Right kidney (tissue), 9 donors: ENCODE measurements around the gene SPAG9.

ENCODE experiments used
- DNase-seq: peaks from one replicate; pipeline ENCODE4 v3.0.0-alpha.2; 2016
- long read RNA-seq, 8 donors: transcript quantifications; one replicate each; lab custom pipeline, GENCODE V29; 2026

SPAG9 gene
- long read RNA-seq, donor 1, full-length matches to known transcripts = 2 of 2 reads
- long read RNA-seq, donor 1, partial matches to known transcripts = 0 of 2 reads
- long read RNA-seq, donor 1, other reads (novel, unspliced or antisense) = 0 of 2 reads
- long read RNA-seq, donor 2, partial matches to known transcripts = 5 of 8 reads
- long read RNA-seq, donor 2, other reads (novel, unspliced or antisense) = 0 of 8 reads
- long read RNA-seq, donor 3, partial matches to known transcripts = 6 of 9 reads
- long read RNA-seq, donor 3, other reads (novel, unspliced or antisense) = 0 of 9 reads
- long read RNA-seq, donor 4, partial matches to known transcripts = 6 of 12 reads
- long read RNA-seq, donor 4, other reads (novel, unspliced or antisense) = 0 of 12 reads
- long read RNA-seq, donor 5, partial matches to known transcripts = 0 of 2 reads
- long read RNA-seq, donor 5, other reads (novel, unspliced or antisense) = 0 of 2 reads
- long read RNA-seq, donor 6, partial matches to known transcripts = 460 of 911 reads
- long read RNA-seq, donor 6, other reads (novel, unspliced or antisense) = 450 of 911 reads
- long read RNA-seq, donor 7 = 0 reads
- long read RNA-seq, donor 8, partial matches to known transcripts = 0 of 1 reads
- long read RNA-seq, donor 8, other reads (novel, unspliced or antisense) = 0 of 1 reads

- DNase-seq = peak; percentile 88
Measured at GRCh38 chr17:51120739-51121619, at the start of gene SPAG9. SPAG9 (minus strand) TSS chr17:51120868; CDS start chr17:51120656, 212 bp downstream.

- no peak for DNase-seq
Measured at GRCh38 chr17:51169340-51169739, 48.7 kb upstream of the SPAG9 start.

GRCh38 chr17:51166987-51167931, 46.6 kb upstream of the SPAG9 start:
- no peak for DNase-seq

- DNase-seq = peak; percentile 92
Measured at GRCh38 chr17:51166198-51166986, 45.7 kb upstream of the SPAG9 start, which contains the start of gene NME2. NME2 (plus strand) TSS chr17:51166411; CDS start chr17:51166831, 420 bp downstream.

GRCh38 chr17:51165680-51166197, 45.1 kb upstream of the SPAG9 start:
- DNase-seq = peak; percentile 86

- peak; percentile 26 for DNase-seq
Measured at GRCh38 chr17:51164911-51165679, 44.4 kb upstream of the SPAG9 start.

GRCh38 chr17:51161541-51161940, 40.9 kb upstream of the SPAG9 start:
- no peak for DNase-seq

- DNase-seq = no peak
Measured at GRCh38 chr17:51159604-51160003, 38.9 kb upstream of the SPAG9 start.

GRCh38 chr17:51155416-51155815, 34.7 kb upstream of the SPAG9 start:
- no peak for DNase-seq

GRCh38 chr17:51154176-51154575, 33.5 kb upstream of the SPAG9 start:
- DNase-seq = no peak

- peak; percentile 94 for DNase-seq
Measured at GRCh38 chr17:51153210-51154072, 32.8 kb upstream of the SPAG9 start, which contains the start of gene NME1. NME1 (plus strand) TSS chr17:51153559; CDS start chr17:51155655, 2,096 bp downstream.

- no peak for DNase-seq
Measured at GRCh38 chr17:51152766-51153209, 32.1 kb upstream of the SPAG9 start.

GRCh38 chr17:51150932-51151331, 30.3 kb upstream of the SPAG9 start:
- DNase-seq = no peak

- no peak for DNase-seq
Measured at GRCh38 chr17:51149163-51149562, 28.5 kb upstream of the SPAG9 start.

GRCh38 chr17:51147650-51148049, 27.0 kb upstream of the SPAG9 start:
- DNase-seq = no peak

GRCh38 chr17:51144266-51145022, 23.8 kb upstream of the SPAG9 start:
- DNase-seq = peak; percentile 16

GRCh38 chr17:51142597-51142996, 21.9 kb upstream of the SPAG9 start:
- no peak for DNase-seq
